Middle frontal gyrus (tissue), 1 donor: ENCODE data around the gene NQO2.
"Not testable (repeated sequence)": the region's sequence is repeated elsewhere in the genome, so short reads cannot be mapped to it uniquely, and the experiment has no call there.

Experiments
- DNase-seq: peaks from one replicate; pipeline ENCODE4 v3.0.0-alpha.2; 2015; ENCODE audit warnings: low spot score; ENCODE audit errors: extremely low spot score

NQO2 gene

DNA sequence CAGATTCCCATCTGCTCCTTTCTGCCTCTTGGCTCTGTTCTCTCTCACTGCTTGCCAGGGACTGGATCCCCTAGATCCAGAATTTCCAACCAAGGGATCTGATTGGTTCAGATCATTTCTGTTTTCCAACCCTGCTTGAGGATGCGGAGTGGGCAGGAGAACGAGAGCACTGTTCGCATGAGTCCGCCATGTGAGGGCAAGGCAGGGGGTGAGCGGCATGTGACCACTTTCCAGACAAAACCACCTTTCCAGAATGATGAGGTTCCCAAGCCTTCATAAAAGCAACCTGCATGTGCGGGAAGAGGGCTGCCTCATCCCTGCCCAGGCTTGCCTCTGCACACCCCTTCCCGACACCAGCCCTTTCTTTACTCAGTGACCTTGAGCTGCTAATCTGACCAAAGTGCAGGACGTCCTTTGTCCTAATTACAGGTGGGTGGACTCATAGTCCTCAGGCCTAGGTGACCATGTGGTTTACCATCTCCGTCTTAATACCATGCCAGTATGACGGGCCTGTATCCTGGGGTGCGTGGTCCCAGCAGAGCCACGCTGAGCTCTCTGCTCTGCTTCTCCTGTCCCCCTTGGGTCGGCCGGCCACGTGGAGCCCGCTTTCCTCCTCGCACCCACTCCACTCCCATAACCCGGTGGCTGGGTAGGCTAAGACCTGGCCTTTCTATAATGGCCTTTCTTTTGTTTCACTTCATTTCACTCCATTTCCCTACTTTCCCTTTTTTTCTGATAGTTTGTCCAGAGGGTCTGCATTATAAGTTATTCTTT, 14.4 kb downstream of the NQO2 start:
- no peak for DNase-seq

DNA sequence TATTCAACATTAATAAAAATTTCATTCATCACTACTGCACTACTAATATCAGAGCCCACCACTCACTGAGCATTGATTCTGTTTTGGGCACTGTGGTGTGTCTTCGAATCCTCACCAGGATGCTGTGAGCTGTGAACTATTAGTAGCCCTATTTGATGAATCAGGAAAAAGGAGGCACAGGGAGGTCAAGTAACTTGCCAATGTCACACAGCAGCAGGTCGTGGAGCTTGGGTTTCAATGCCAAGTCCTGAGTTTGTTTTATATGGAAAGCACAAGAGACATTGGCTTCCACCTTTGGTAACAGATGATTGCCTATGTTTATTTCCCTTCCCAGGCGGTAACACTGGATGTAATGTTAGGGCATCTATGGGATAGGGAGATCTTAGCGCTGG, 15.0 kb downstream of the NQO2 start:
- DNase-seq, result no peak

DNA sequence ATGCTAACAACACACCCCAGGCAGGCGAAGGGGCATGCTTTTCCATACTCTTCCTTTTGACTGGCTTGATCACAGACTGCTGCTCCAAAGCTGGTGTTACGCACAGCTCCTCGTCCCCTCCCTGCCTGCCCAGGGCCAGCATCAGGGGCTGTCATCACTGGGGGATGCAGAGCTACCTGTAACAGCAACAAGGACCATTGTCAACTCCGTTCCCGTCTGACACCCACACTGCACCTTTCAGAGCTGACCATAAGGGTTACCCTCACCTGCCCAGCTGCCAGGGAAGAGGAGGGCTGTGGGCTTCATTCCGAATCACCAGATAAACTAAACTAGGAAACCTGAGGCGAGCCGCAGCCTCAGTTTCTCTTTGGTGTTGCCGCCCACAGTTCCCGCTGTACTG, 15.4 kb downstream of the NQO2 start:
- no peak for DNase-seq

- DNase-seq, result no peak
These were observed 17.0 kb downstream of the NQO2 start for GRCh38 chr6:3016473-3017280.

- no peak for DNase-seq
These were observed 17.6 kb downstream of the NQO2 start for GRCh38 chr6:3017304-3017703.

DNA sequence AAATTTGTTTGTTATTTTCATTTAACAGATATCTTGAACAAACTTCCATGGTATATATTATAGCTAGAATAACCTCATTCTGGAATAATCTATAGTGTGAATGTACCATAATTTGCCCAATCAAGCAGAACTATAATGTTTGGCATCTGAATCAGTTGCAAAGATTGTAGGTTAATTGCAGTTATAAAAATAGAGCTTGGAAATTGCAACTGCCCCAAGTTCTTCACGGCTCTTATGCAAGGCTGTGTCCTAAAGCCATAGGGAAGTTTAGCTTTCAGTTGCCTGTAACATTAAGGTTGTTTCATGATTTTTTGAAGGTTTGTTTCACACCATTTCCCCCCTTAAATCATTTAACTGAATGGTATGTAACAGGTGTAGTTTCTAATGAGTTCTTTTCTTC, 19.4 kb downstream of the NQO2 start:
- no peak for DNase-seq

- DNase-seq, result no peak
These were observed 20.1 kb downstream of the NQO2 start for GRCh38 chr6:3019749-3020320.

GRCh38 chr6:3020976-3021598, 21.4 kb downstream of the NQO2 start:
- DNase-seq, result not testable (repeated sequence)

DNA sequence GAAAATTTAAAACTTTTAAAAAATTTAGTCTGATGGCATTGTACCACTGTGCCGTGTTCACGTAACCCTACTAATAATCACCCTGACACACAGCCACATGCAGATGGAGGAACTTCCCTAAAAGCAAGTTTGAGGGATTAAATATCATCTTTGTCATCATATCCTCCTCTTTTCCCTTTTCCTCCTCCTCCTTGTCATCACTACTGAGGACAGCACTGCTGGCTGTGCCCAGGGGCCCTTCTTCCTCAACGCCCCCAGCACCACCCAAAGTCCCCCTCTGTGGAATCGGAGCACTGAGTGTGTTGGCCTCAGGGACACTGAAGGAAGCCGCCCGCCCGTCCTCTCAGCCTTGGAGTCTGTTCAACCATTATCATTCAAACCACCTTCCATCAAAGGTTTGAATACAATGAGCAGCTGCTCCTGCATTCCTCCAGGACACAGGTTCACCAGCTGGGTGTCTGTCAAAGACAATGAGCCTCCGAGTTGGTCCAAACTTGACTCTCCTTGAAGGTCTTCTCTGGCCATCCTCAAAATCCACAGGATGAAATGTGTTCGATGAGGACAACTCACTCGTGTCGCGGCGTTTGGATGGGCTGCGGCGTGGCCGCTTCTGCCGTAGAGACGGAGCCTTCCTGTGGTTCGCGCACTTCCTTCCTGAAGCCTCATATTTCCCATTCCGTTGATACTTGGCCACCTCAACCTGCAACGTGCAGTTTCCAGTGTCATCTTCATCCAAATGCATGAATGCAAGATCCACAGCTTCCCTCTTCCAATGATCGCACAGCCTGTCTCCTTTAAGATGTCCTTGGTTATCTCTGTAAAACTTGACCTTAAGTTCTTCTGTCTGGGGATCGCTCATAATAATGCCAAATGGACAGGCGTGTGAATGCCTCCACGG, 23.3 kb downstream of the NQO2 start:
- DNase-seq, result no peak

GRCh38 chr6:3023663-3024483, 24.2 kb downstream of the NQO2 start:
- DNase-seq, result no peak

DNA sequence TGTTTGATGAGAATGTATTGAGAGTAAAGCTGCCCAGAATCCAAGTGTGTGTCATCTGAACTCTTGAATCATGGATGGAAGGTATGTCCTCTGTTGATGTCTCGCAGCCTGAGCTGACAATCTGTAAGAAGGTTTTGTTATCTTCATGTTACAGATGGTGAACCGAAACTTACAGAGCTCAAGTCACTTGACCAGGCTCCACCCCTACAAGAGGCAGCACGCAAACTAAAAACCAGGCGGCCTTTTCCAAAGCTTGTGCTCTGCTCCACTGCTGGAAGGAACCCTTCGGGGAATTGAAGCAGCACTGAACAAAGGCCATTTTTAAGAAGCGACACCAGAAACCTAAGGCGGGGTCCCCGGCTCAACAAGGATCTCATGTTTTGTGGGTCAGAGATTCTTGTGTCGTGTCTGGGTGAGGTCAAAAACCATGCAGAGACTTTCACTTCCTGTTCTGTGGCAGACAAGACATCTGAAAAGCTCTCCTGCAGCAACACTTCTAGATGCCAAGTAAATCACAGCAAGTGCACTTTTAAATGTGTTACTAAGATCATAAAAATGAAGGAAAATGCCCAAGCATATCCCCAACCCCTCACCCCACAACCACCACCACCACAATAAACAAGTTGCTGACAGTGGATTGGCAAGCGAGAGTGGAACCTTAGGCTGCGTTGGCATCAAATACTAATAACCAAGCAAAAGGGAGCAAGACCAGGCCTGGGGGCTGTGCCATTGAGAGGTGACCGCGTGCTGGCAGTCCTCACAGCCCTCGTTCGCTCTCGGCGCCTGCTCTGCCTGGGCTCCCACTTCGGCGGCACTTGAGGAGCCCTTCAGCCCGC, 27.3 kb downstream of the NQO2 start:
- DNase-seq, result no peak

GRCh38 chr6:3028156-3028555, 28.5 kb downstream of the NQO2 start:
- DNase-seq, result not testable (repeated sequence)

- no peak for DNase-seq
These were observed 32.4 kb downstream of the NQO2 start for GRCh38 chr6:3031857-3032640.

DNA sequence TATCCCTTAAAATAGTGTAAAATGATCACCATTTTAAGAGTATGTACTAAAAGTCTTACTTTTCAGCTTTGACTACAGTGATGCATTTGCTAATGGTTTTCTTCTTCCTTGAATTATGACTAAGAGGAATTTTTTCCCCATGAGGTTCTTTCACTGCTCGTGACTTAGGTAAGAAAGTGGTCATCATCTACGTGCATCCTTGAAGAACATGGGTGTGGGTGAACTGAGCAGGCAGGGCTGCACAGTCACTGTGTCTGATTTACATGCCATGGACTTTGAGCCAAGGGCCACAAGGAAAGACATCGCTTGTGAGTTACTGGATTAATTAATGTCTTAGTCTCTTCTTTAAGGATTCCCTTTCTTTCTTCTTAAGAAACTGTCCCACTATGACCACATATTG, 33.3 kb downstream of the NQO2 start:
- no peak for DNase-seq

DNA sequence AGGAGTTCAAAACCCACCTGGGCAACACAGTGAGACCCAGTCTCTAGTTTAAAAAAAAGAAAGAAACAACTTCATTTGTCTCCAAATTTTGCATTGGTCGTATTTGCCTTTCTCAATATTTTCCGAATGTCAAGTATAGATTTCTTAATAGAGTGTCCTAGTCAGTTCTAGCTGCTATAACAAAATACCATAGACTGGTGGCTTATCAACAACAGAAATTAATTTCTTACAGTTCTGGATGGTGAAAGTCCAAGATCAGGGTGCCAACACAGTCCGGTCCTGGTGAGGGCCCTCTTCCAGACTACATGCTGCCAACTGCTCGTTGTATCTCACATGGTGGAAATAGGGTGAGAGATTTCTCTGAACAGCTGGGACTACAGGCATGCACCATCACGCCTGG, 34.0 kb downstream of the NQO2 start:
- no peak for DNase-seq

GRCh38 chr6:3035397-3035796, 35.7 kb downstream of the NQO2 start:
- no peak for DNase-seq

GRCh38 chr6:3036861-3037637, 37.4 kb downstream of the NQO2 start:
- DNase-seq, result no peak
